SK-N-SH (cell line): ENCODE results near the gene KYAT1.

Experiments used
- GABPA ChIP-seq: IDR thresholded peaks from 2 replicates; pipeline ENCODE4 v1.4.0; 2012; ENCODE audit warnings: low read depth, mild to moderate bottlenecking
- GATA2 ChIP-seq: sonication (generic); formaldehyde crosslinking; IDR thresholded peaks from 2 replicates; pipeline ENCODE4 v1.5.0; 2020; ENCODE audit warnings: mild to moderate bottlenecking, missing genetic modification reagents
- POLR2AphosphoS5 ChIP-seq: IDR thresholded peaks from 2 replicates; pipeline ENCODE4 v1.6.1; 2012; ENCODE audit warnings: low read depth, low read length
- RFX5 ChIP-seq: IDR thresholded peaks from 2 replicates; pipeline ENCODE4 v1.6.1; 2012; ENCODE audit warnings: mild to moderate bottlenecking, improper control_type of control experiment, low read length
- TAF1 ChIP-seq: IDR thresholded peaks from 2 replicates; pipeline ENCODE4 v1.6.1; 2012; ENCODE audit warnings: low read depth, mild to moderate bottlenecking, low read length, moderate library complexity, borderline replicate concordance
- TCF12 ChIP-seq: IDR thresholded peaks from 2 replicates; pipeline ENCODE4 v1.4.0; 2012
- TF ChIP-seq, protein P1 (sequence below): fragments of 200-600 bp; sonication (generic); IDR thresholded peaks from 2 replicates; pipeline ENCODE4 v1.6.1; 2017; ENCODE audit warnings: antibody characterized with exemption, mild to moderate bottlenecking, moderate library complexity
- TF ChIP-seq, protein P2 (sequence below): IDR thresholded peaks from 2 replicates; pipeline ENCODE4 v1.4.0; 2012; ENCODE audit warnings: low read depth, borderline replicate concordance

DNA sequence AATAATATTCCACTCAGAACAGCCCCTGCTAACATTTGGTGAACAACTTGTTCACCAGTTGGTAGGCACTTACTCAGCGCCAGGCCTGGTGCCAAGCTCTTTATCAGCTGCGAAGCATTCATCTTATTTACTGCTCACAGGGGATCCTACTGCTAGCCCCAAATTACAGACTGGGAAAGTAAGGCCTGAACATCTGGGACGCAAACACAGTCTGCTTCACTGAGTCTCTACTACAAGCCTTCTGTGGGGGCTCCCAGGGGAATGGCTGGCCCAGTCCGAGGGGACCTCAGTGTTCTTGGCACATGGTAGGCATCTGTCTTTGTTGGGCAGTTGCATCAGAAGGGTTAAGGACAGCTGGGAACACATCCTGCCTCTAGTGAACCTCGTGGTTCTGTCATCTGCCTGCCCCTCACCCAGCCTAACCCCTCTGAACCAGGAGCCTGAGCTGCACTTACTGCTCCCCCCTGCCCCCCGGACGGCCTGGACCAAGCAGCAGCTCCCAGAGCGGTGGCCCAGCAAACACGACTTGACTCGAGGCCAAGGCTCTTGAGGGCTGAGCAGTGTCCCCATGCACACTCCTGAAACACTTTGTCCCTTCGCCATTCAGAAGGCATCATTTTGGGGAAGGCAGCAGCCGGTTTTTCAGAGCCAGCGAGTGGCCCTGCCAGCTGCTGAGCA is 38.8 kb upstream of the KYAT1 start, which contains the start of gene PHYHD1:
- no peak for TF ChIP-seq RFX5
- TF ChIP-seq, protein P1, sequence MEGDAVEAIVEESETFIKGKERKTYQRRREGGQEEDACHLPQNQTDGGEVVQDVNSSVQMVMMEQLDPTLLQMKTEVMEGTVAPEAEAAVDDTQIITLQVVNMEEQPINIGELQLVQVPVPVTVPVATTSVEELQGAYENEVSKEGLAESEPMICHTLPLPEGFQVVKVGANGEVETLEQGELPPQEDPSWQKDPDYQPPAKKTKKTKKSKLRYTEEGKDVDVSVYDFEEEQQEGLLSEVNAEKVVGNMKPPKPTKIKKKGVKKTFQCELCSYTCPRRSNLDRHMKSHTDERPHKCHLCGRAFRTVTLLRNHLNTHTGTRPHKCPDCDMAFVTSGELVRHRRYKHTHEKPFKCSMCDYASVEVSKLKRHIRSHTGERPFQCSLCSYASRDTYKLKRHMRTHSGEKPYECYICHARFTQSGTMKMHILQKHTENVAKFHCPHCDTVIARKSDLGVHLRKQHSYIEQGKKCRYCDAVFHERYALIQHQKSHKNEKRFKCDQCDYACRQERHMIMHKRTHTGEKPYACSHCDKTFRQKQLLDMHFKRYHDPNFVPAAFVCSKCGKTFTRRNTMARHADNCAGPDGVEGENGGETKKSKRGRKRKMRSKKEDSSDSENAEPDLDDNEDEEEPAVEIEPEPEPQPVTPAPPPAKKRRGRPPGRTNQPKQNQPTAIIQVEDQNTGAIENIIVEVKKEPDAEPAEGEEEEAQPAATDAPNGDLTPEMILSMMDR = no peak
- TF ChIP-seq, protein P2, sequence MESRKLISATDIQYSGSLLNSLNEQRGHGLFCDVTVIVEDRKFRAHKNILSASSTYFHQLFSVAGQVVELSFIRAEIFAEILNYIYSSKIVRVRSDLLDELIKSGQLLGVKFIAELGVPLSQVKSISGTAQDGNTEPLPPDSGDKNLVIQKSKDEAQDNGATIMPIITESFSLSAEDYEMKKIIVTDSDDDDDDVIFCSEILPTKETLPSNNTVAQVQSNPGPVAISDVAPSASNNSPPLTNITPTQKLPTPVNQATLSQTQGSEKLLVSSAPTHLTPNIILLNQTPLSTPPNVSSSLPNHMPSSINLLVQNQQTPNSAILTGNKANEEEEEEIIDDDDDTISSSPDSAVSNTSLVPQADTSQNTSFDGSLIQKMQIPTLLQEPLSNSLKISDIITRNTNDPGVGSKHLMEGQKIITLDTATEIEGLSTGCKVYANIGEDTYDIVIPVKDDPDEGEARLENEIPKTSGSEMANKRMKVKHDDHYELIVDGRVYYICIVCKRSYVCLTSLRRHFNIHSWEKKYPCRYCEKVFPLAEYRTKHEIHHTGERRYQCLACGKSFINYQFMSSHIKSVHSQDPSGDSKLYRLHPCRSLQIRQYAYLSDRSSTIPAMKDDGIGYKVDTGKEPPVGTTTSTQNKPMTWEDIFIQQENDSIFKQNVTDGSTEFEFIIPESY = no peak
- TF ChIP-seq POLR2AphosphoS5 = no peak
- peak; percentile 37; the same call in 1 of the 2 replicates for TF ChIP-seq TCF12
- TF ChIP-seq GABPA = no peak
- TF ChIP-seq TAF1 = no peak
- TF ChIP-seq GATA2 = no peak
